H9 (cell line): Measurements from ENCODE around the gene C18orf63. TPM values are rescaled to one million over a fixed set of nuclear protein-coding genes. Genes with fewer than 3 reads are reported as not detected.

ENCODE experiments used
- DNase-seq: peaks from one replicate; pipeline ENCODE4 v3.0.0-alpha.2; 2017
- H2AFZ ChIP-seq: one replicate; pipeline ENCODE4 v1.6.1; 2013; ENCODE audit warnings: mild to moderate bottlenecking, low read length, control low read depth, moderate library complexity
- H2AK5ac ChIP-seq: 2 replicates; pipeline ENCODE4 v1.6.1; 2013; ENCODE audit warnings: low read length, control low read depth, mixed read lengths; ENCODE audit not compliant: insufficient read length
- H2BK120ac ChIP-seq: one replicate; pipeline ENCODE4 v1.6.1; 2013; ENCODE audit warnings: low read depth, mild to moderate bottlenecking, low read length, control low read depth, inconsistent platforms; ENCODE audit not compliant: poor library complexity, severe bottlenecking
- H2BK12ac ChIP-seq: 2 replicates; pipeline ENCODE4 v1.6.1; 2013; ENCODE audit warnings: low read length, control low read depth, mixed read lengths, low read depth; ENCODE audit not compliant: insufficient read length
- H2BK15ac ChIP-seq: 2 replicates; pipeline ENCODE4 v1.6.1; 2013; ENCODE audit warnings: low read depth, low read length, control low read depth
- H2BK20ac ChIP-seq: one replicate; pipeline ENCODE4 v1.6.1; 2013; ENCODE audit warnings: low read depth, mild to moderate bottlenecking, low read length, control low read depth, inconsistent platforms; ENCODE audit not compliant: poor library complexity, severe bottlenecking
- H2BK5ac ChIP-seq: 2 replicates; pipeline ENCODE4 v1.6.1; 2013; ENCODE audit warnings: low read length, control low read depth, mixed read lengths; ENCODE audit not compliant: insufficient read length
- H3K14ac ChIP-seq: 2 replicates; pipeline ENCODE4 v1.6.1; 2013; ENCODE audit warnings: low read length, control low read depth; ENCODE audit not compliant: insufficient read depth
- H3K18ac ChIP-seq: 2 replicates; pipeline ENCODE4 v1.6.1; 2013; ENCODE audit warnings: low read depth, mild to moderate bottlenecking, mixed read lengths, low read length, control low read depth; ENCODE audit not compliant: insufficient read length
- H3K23ac ChIP-seq: 2 replicates; pipeline ENCODE4 v1.6.1; 2013; ENCODE audit warnings: low read length, control low read depth, mixed read lengths, low read depth; ENCODE audit not compliant: insufficient read length
- H3K23me2 ChIP-seq: 2 replicates; pipeline ENCODE4 v1.6.1; 2013; ENCODE audit warnings: low read depth, mild to moderate bottlenecking, mixed read lengths, low read length, control low read depth; ENCODE audit not compliant: insufficient read length, poor library complexity, severe bottlenecking
- H3K27ac ChIP-seq: 2 replicates; pipeline ENCODE4 v1.5.1; 2013; ENCODE audit warnings: low read length, control low read depth, mixed read lengths, low read depth; ENCODE audit not compliant: insufficient read length
- H3K27me3 ChIP-seq: 2 replicates; pipeline ENCODE4 v1.6.1; 2013; ENCODE audit warnings: low read length, control low read depth, inconsistent platforms; ENCODE audit not compliant: insufficient read depth
- H3K4ac ChIP-seq: 2 replicates; pipeline ENCODE4 v1.6.1; 2013; ENCODE audit warnings: low read depth, mild to moderate bottlenecking, control low read depth, inconsistent platforms, low read length, moderate library complexity
- H3K4me1 ChIP-seq: 2 replicates; pipeline ENCODE4 v1.6.1; 2013; ENCODE audit warnings: low read length, control low read depth, inconsistent platforms; ENCODE audit not compliant: insufficient read depth
- H3K4me2 ChIP-seq: 2 replicates; pipeline ENCODE4 v1.6.1; 2013; ENCODE audit warnings: low read length, control low read depth, mixed read lengths; ENCODE audit not compliant: insufficient read length, insufficient read depth
- H3K56ac ChIP-seq: 2 replicates; pipeline ENCODE4 v1.6.1; 2013; ENCODE audit warnings: low read depth, mild to moderate bottlenecking, mixed read lengths, low read length, control low read depth; ENCODE audit not compliant: insufficient read length
- H3K79me1 ChIP-seq: 2 replicates; pipeline ENCODE4 v1.6.1; 2013; ENCODE audit warnings: low read depth, mild to moderate bottlenecking, moderate library complexity, low read length, control low read depth, inconsistent platforms; ENCODE audit not compliant: insufficient read depth, poor library complexity, severe bottlenecking
- H3K79me2 ChIP-seq: 2 replicates; pipeline ENCODE4 v1.6.1; 2013; ENCODE audit warnings: low read length, control low read depth, inconsistent platforms; ENCODE audit not compliant: insufficient read depth
- H3K9ac ChIP-seq: 2 replicates; pipeline ENCODE4 v1.6.1; 2013; ENCODE audit warnings: low read length, control low read depth, mixed read lengths; ENCODE audit not compliant: insufficient read length; ENCODE audit errors: extremely low read depth
- H3K9me3 ChIP-seq: one replicate; pipeline ENCODE4 v1.6.1; 2013; ENCODE audit warnings: low read depth, low read length, inconsistent platforms; ENCODE audit not compliant: control insufficient read depth
- H3T11ph ChIP-seq: one replicate; pipeline ENCODE4 v1.6.1; 2013; ENCODE audit warnings: mild to moderate bottlenecking, low read length, control low read depth, inconsistent platforms
- H4K20me1 ChIP-seq: one replicate; pipeline ENCODE4 v1.6.1; 2013; ENCODE audit not compliant: control insufficient read depth, insufficient read length, insufficient read depth
- H4K5ac ChIP-seq: 2 replicates; pipeline ENCODE4 v1.6.1; 2013; ENCODE audit warnings: low read depth, mild to moderate bottlenecking, mixed read lengths, low read length, control low read depth; ENCODE audit not compliant: insufficient read length
- H4K8ac ChIP-seq: replicated peaks from 2 replicates; pipeline ENCODE4 v1.6.1; 2013; ENCODE audit warnings: low read length, control low read depth, mixed read lengths, low read depth; ENCODE audit not compliant: insufficient read length
- H4K91ac ChIP-seq: 2 replicates; pipeline ENCODE4 v1.6.1; 2013; ENCODE audit warnings: low read depth, mild to moderate bottlenecking, moderate library complexity, mixed read lengths, low read length, control low read depth; ENCODE audit not compliant: insufficient read length
- H3K27ac Mint-ChIP-seq, 3 experiments: 2 replicates in 2 of 3; 3 replicates in 1 of 3; pipeline ENCODE4 v1.8.0; 2020 to 2021; ENCODE audit warnings: mixed read lengths in 3 of 3, mild to moderate bottlenecking in 1 of 3, moderate library complexity in 1 of 3
- H3K27me3 Mint-ChIP-seq: 2 replicates; pipeline ENCODE4 v1.8.0; 2021; ENCODE audit warnings: low read depth, mild to moderate bottlenecking, moderate library complexity, mixed read lengths
- H3K36me3 Mint-ChIP-seq, 3 experiments: 2 replicates in 2 of 3; 3 replicates in 1 of 3; pipeline ENCODE4 v1.8.0; 2020 to 2021; ENCODE audit warnings: low read depth in 3 of 3, mixed read lengths in 3 of 3; ENCODE audit not compliant: insufficient read depth in 1 of 3
- H3K4me1 Mint-ChIP-seq, 2 experiments: 2 replicates each; pipeline ENCODE4 v1.8.0; 2020; ENCODE audit warnings: mixed read lengths in 2 of 2
- H3K4me3 Mint-ChIP-seq, 2 experiments: 2 replicates in 1 of 2; 3 replicates in 1 of 2; pipeline ENCODE4 v1.8.0; 2020 to 2021; ENCODE audit warnings: mild to moderate bottlenecking in 2 of 2, mixed read lengths in 2 of 2, moderate library complexity in 1 of 2
- H3K9me3 Mint-ChIP-seq, 2 experiments: 2 replicates in 1 of 2; 3 replicates in 1 of 2; pipeline ENCODE4 v1.8.0; 2020; ENCODE audit warnings: mild to moderate bottlenecking in 2 of 2, mixed read lengths in 2 of 2, moderate library complexity in 1 of 2
- CTCF ChIP-seq: fragments of 200-600 bp; sonication (generic); conservative IDR thresholded peaks from 3 replicates; pipeline ENCODE4 v1.8.0; 2021; ENCODE audit warnings: antibody characterized with exemption, mild to moderate bottlenecking
- WGBS: extraction: QIAGEN DNeasy Blood & Tissue Kit; methylation state at CpG from one replicate; pipeline ENCODE4 v1.1.7; 2013; ENCODE audit warnings: missing lambda C conversion rate, low lambda C conversion rate, mixed read lengths; ENCODE audit not compliant: insufficient read length; ENCODE audit errors: extremely low coverage; 5-methylcytosine and 5-hydroxymethylcytosine counted together
- total RNA-seq: library from RNA; stranded (reverse); gene quantifications from 2 replicates; pipeline ENCODE4 v1.2.1, GENCODE V29; 2021

C18orf63 gene
- total RNA-seq, 1 experiment from 2014 or later, result not detected

- Histone ChIP-seq H3K18ac (no peak overlapping the region), H2BK120ac (no peak overlapping the region), H4K8ac (no peak overlapping the region), H3K4me2 (no peak overlapping the region), H3T11ph (no peak overlapping the region), H3K4ac (no peak overlapping the region), H3K79me1 (peaks cover 9% of the 10 kb centered on the region), H4K91ac (no peak overlapping the region), H3K27me3 (no peaks in the 10 kb centered on the region), H2AFZ (no peak overlapping the region), H3K4me1 (peaks cover 8% of the 10 kb centered on the region; the same call in 1 of the 2 replicates), H3K9ac (no peak overlapping the region), H4K5ac (no peak overlapping the region), H3K27ac (no peak overlapping the region), H3K23me2 (no peaks in the 10 kb centered on the region), H3K56ac (no peak overlapping the region), H2BK12ac (no peak overlapping the region), H3K79me2 (peaks cover 23% of the 10 kb centered on the region; the same call in 1 of the 2 replicates), H2BK5ac (no peak overlapping the region), H2BK15ac (no peak overlapping the region), H4K20me1 (no peaks in the 10 kb centered on the region), H3K14ac (no peak overlapping the region), H3K9me3 (no peaks in the 10 kb centered on the region), H3K23ac (no peak overlapping the region), H2BK20ac (no peak overlapping the region), H2AK5ac (no peak overlapping the region)
- H3K4me3 Mint-ChIP-seq, result no peak overlapping the region
- H3K9me3 Mint-ChIP-seq, result no peaks in the 10 kb centered on the region
- H3K36me3 Mint-ChIP-seq, result peaks cover 14 to 21% (median 20%) of the 10 kb centered on the region in 3 experiments
- TF ChIP-seq CTCF, result no peak
- H3K27ac Mint-ChIP-seq, result no peak overlapping the region
- no peak for DNase-seq
- peaks cover 22 to 28% of the 10 kb centered on the region in 2 experiments for H3K4me1 Mint-ChIP-seq
- no CpG with 5 or more reads among the region's 4 CpGs for WGBS
- no peaks in the 10 kb centered on the region for H3K27me3 Mint-ChIP-seq
Observed at GRCh38 chr18:74274700-74275099, 40.9 kb upstream of the C18orf63 start.
